Stimulated activated effector memory CD8-positive, alpha-beta T cell treated with anti-CD3 and anti-CD28 coated beads, Interleukin-12 subunit alpha, Interleukin-12 subunit beta, amount 100 ng/mL, for 72 hours (primary cell): ENCODE measurements around the gene NARF.
A peak's percentile ranks its signal among the peaks of the same experiment; 100 is the strongest.
"Not testable (repeated sequence)": the region's sequence is repeated elsewhere in the genome, so short reads cannot be mapped to it uniquely, and the experiment has no call there.

Experiments used
- ATAC-seq: fragments of 150-1000 bp; cut with Tn5 transposase; 2 replicates; pipeline ENCODE4 v1.10.0; 2021
- DNase-seq, 2 donors: peaks; one replicate each; pipeline ENCODE4 v3.0.0; 2021 to 2022; ENCODE audit warnings: low spot score in 2 of 2
- H3K27ac Mint-ChIP-seq: one replicate; pipeline ENCODE4 v1.8.0; 2022; ENCODE audit warnings: mild to moderate bottlenecking, mixed read lengths
- H3K36me3 Mint-ChIP-seq: one replicate; pipeline ENCODE4 v1.8.0; 2022; ENCODE audit warnings: mild to moderate bottlenecking, mixed read lengths
- H3K4me1 Mint-ChIP-seq: one replicate; pipeline ENCODE4 v1.8.0; 2022; ENCODE audit warnings: mixed read lengths
- H3K4me3 Mint-ChIP-seq: one replicate; pipeline ENCODE4 v1.8.0; 2022; ENCODE audit warnings: mild to moderate bottlenecking, mixed read lengths
- H3K9me3 Mint-ChIP-seq: one replicate; pipeline ENCODE4 v1.8.0; 2022; ENCODE audit warnings: mixed read lengths

Gene NARF

GRCh38 chr17:82539076-82539475 is 80.5 kb downstream of the NARF start:
- H3K27ac Mint-ChIP-seq, result peak overlapping the region; percentile 77

More at GRCh38 chr17:82539076-82539475, 80.5 kb downstream of the NARF start:
- H3K36me3 Mint-ChIP-seq, result peaks cover 15% of the 10 kb centered on the region
- H3K4me3 Mint-ChIP-seq, ATAC-seq, H3K9me3 Mint-ChIP-seq, DNase-seq: not testable (repeated sequence)
- peaks cover 59% of the 10 kb centered on the region for H3K4me1 Mint-ChIP-seq
